Measurements from ENCODE around the gene ZNF285. TPM values are rescaled to one million over a fixed set of nuclear protein-coding genes. Genes with fewer than 3 reads are reported as not detected.
"Not testable (repeated sequence)": the region's sequence is repeated elsewhere in the genome, so short reads cannot be mapped to it uniquely, and the experiment has no call there.

Gene ZNF285
- total and polyA plus RNA-seq, 2 experiments from 2014 or later = 3.3 to 3.9 TPM

GRCh38 chr19:44435441-44435840 is 34.0 kb upstream of the ZNF285 start:
- H3K9me3 ChIP-seq (ENCODE audit: low read depth) = peaks cover 48% of the 10 kb centered on the region
- no peak for TF ChIP-seq EZH2 (IDR thresholded peaks at IDR 0.05; ENCODE audit: borderline replicate concordance)
- TF ChIP-seq EZH2phosphoT487 (IDR thresholded peaks at IDR 0.05; ENCODE audit: low read depth, severe bottlenecking, unreplicated experiment) = no peak
- no peak for TF ChIP-seq CTCF (IDR thresholded peaks at IDR 0.05; ENCODE audit: poor library complexity)
- H2AFZ ChIP-seq = no peak overlapping the region
- H3K79me2 ChIP-seq = no peaks in the 10 kb centered on the region
- no peaks in the 10 kb centered on the region for H3K4me1 ChIP-seq (ENCODE audit: insufficient read depth)
- H4K20me1 ChIP-seq (ENCODE audit: insufficient read depth, poor library complexity, severe bottlenecking) = no peaks in the 10 kb centered on the region
- DNase-seq (ENCODE audit: low spot score) = no peak
- H3K4me3 ChIP-seq = no peak overlapping the region
- peaks cover 7% of the 10 kb centered on the region for H3K36me3 ChIP-seq (replicated peaks; ENCODE audit: insufficient read depth, low read depth)
- no peaks in the 10 kb centered on the region for H3K9me2 ChIP-seq (replicated peaks; ENCODE audit: insufficient read depth)
- H3K4me2 ChIP-seq = no peak overlapping the region
- no peaks in the 10 kb centered on the region for H3K27me3 ChIP-seq
- H3K27ac ChIP-seq = no peak overlapping the region
- WGBS (ENCODE audit: low lambda C conversion rate, missing lambda C conversion rate) = 88% methylated on average over 2 of the region's 2 CpGs

GRCh38 chr19:44430956-44431355 is 29.5 kb upstream of the ZNF285 start:
- Histone ChIP-seq H2AFZ (no peak overlapping the region), H4K20me1 (ENCODE audit: insufficient read depth, poor library complexity, severe bottlenecking) (no peaks in the 10 kb centered on the region), H3K27ac (no peak overlapping the region), H3K27me3 (no peaks in the 10 kb centered on the region), H3K4me3 (no peak overlapping the region), H3K79me2 (no peaks in the 10 kb centered on the region), H3K36me3 (replicated peaks; ENCODE audit: insufficient read depth, low read depth) (peaks cover 7% of the 10 kb centered on the region), H3K4me1 (ENCODE audit: insufficient read depth) (no peaks in the 10 kb centered on the region), H3K9me3 (ENCODE audit: low read depth) (peaks cover 61% of the 10 kb centered on the region), H3K9me2 (replicated peaks; ENCODE audit: insufficient read depth) (no peaks in the 10 kb centered on the region), H3K4me2 (no peak overlapping the region)
- 92% methylated on average over 1 of the region's 1 CpG for whole genome bisulfite sequencing (ENCODE audit: low lambda C conversion rate, missing lambda C conversion rate)
- TF ChIP-seq EZH2phosphoT487 (IDR thresholded peaks at IDR 0.05; ENCODE audit: low read depth, severe bottlenecking, unreplicated experiment) (no peak), EZH2 (IDR thresholded peaks at IDR 0.05; ENCODE audit: borderline replicate concordance) (no peak), CTCF (IDR thresholded peaks at IDR 0.05; ENCODE audit: poor library complexity) (no peak)
- DNase-seq (ENCODE audit: low spot score) = no peak

- not testable (repeated sequence) for H2AFZ ChIP-seq; H4K20me1 ChIP-seq (ENCODE audit: insufficient read depth, poor library complexity, severe bottlenecking); H3K36me3 ChIP-seq (replicated peaks; ENCODE audit: insufficient read depth, low read depth); H3K27ac ChIP-seq; H3K4me2 ChIP-seq; H3K9me3 ChIP-seq (ENCODE audit: low read depth); H3K4me1 ChIP-seq (ENCODE audit: insufficient read depth); H3K4me3 ChIP-seq; H3K79me2 ChIP-seq; H3K27me3 ChIP-seq; DNase-seq (ENCODE audit: low spot score); H3K9me2 ChIP-seq (replicated peaks; ENCODE audit: insufficient read depth)
- 88% methylated on average over 4 of the region's 15 CpGs for WGBS (ENCODE audit: low lambda C conversion rate, missing lambda C conversion rate)
Observed at GRCh38 chr19:44415553-44415952, 14.1 kb upstream of the ZNF285 start.

GRCh38 chr19:44389268-44389667 is 12.1 kb downstream of the ZNF285 start:
- H3K79me2 ChIP-seq; H3K4me2 ChIP-seq; H4K20me1 ChIP-seq (ENCODE audit: insufficient read depth, poor library complexity, severe bottlenecking); H3K4me3 ChIP-seq; H3K36me3 ChIP-seq (replicated peaks; ENCODE audit: insufficient read depth, low read depth); H3K9me2 ChIP-seq (replicated peaks; ENCODE audit: insufficient read depth); H3K9me3 ChIP-seq (ENCODE audit: low read depth); DNase-seq (ENCODE audit: low spot score); H2AFZ ChIP-seq; H3K27me3 ChIP-seq; H3K4me1 ChIP-seq (ENCODE audit: insufficient read depth); H3K27ac ChIP-seq: not testable (repeated sequence)
- 94% methylated on average over 4 of the region's 4 CpGs for WGBS (ENCODE audit: low lambda C conversion rate, missing lambda C conversion rate)

GRCh38 chr19:44374789-44375188 is 26.6 kb downstream of the ZNF285 start:
- H2AFZ ChIP-seq = no peak overlapping the region
- 55% methylated on average over 2 of the region's 2 CpGs for WGBS (ENCODE audit: low lambda C conversion rate, missing lambda C conversion rate)
- no peaks in the 10 kb centered on the region for H3K79me2 ChIP-seq
- no peaks in the 10 kb centered on the region for H4K20me1 ChIP-seq (ENCODE audit: insufficient read depth, poor library complexity, severe bottlenecking)
- H3K4me3 ChIP-seq = no peak overlapping the region
- H3K36me3 ChIP-seq (replicated peaks; ENCODE audit: insufficient read depth, low read depth) = no peaks in the 10 kb centered on the region
- H3K4me1 ChIP-seq (ENCODE audit: insufficient read depth) = no peaks in the 10 kb centered on the region
- no peak overlapping the region for H3K4me2 ChIP-seq
- DNase-seq (ENCODE audit: low spot score) = no peak
- H3K27ac ChIP-seq = no peak overlapping the region
- TF ChIP-seq EZH2phosphoT487 (IDR thresholded peaks at IDR 0.05; ENCODE audit: low read depth, severe bottlenecking, unreplicated experiment) (no peak), CTCF (IDR thresholded peaks at IDR 0.05; ENCODE audit: poor library complexity) (no peak), EZH2 (IDR thresholded peaks at IDR 0.05; ENCODE audit: borderline replicate concordance) (no peak)
- H3K9me2 ChIP-seq (replicated peaks; ENCODE audit: insufficient read depth) = no peaks in the 10 kb centered on the region
- peaks cover 4% of the 10 kb centered on the region for H3K9me3 ChIP-seq (ENCODE audit: low read depth)
- H3K27me3 ChIP-seq = no peaks in the 10 kb centered on the region

Measured in hepatocyte (in vitro differentiated cells).